K562 (cell line): ENCODE measurements around the gene AAK1. TPM values are rescaled to one million over a fixed set of nuclear protein-coding genes. Genes with fewer than 3 reads are reported as not detected.

Experiments
- CBX3 ChIP-seq, 2 experiments: IDR thresholded peaks; 1 replicate in 1 of 2; 2 replicates in 1 of 2; pipeline ENCODE4 v1.6.1; 2012; ENCODE audit warnings: inconsistent platforms in 2 of 2, low read length in 2 of 2, borderline replicate concordance in 1 of 2, control low read depth in 1 of 2
- CREM ChIP-seq: IDR thresholded peaks from 2 replicates; pipeline ENCODE4 v1.6.1; 2014; ENCODE audit warnings: antibody characterized with exemption, low read depth
- JUN ChIP-seq, 2 experiments: sonication (generic) in 1 of 2; formaldehyde crosslinking in 1 of 2; IDR thresholded peaks; 2 replicates each; pipeline versions ENCODE4 v1.6.1 to v1.8.0; 2012 to 2022; ENCODE audit warnings: borderline replicate concordance in 2 of 2, mild to moderate bottlenecking in 2 of 2, improper control_type of control experiment in 1 of 2, low read depth in 1 of 2, low read length in 1 of 2, missing genetic modification reagents in 1 of 2
- KDM5B ChIP-seq: fragments of 200-600 bp; sonication (generic); IDR thresholded peaks from 2 replicates; pipeline ENCODE4 v1.6.1; 2012; ENCODE audit warnings: low read depth, mild to moderate bottlenecking, moderate library complexity, low read length, control low read depth, inconsistent platforms; ENCODE audit not compliant: insufficient replicate concordance
- MXD1 ChIP-seq: fragments of 250-450 bp; sonication (Bioruptor Pico); IDR thresholded peaks from 2 replicates; pipeline ENCODE4 v1.8.0; 2021; ENCODE audit warnings: borderline replicate concordance, mild to moderate bottlenecking, moderate library complexity; ENCODE audit not compliant: poor library complexity, severe bottlenecking
- PHB ChIP-seq: fragments of 250-450 bp; sonication (Bioruptor Pico); IDR thresholded peaks from 2 replicates; pipeline ENCODE4 v1.5.0; 2021
- POLR2A ChIP-seq: fragments of 450-650 bp; conservative IDR thresholded peaks from 2 replicates; pipeline ENCODE4 v1.6.1; 2016
- VEZF1 ChIP-seq: fragments of 200-800 bp; sonication (Bioruptor generic); IDR thresholded peaks from 2 replicates; pipeline ENCODE4 v1.6.1; 2017; ENCODE audit warnings: missing genetic modification characterization, missing compliant biosample characterization
- ZBTB1 ChIP-seq: sonication (generic); formaldehyde crosslinking; IDR thresholded peaks from 2 replicates; pipeline ENCODE4 v1.8.1; 2023; ENCODE audit warnings: missing genetic modification reagents, low read depth, mild to moderate bottlenecking, borderline replicate concordance
- ZNF146 ChIP-seq: IDR thresholded peaks from one replicate; pipeline ENCODE4 v1.6.1; 2018; ENCODE audit warnings: missing compliant biosample characterization; ENCODE audit not compliant: unreplicated experiment
- ZNF324 ChIP-seq: fragments of 250-450 bp; sonication (Bioruptor Pico); IDR thresholded peaks from 2 replicates; pipeline ENCODE4 v1.4.0; 2020; ENCODE audit warnings: mild to moderate bottlenecking
- ZNF785 ChIP-seq: fragments of 250-450 bp; sonication (Bioruptor Pico); IDR thresholded peaks from 2 replicates; pipeline ENCODE4 v1.4.0; 2020; ENCODE audit warnings: mild to moderate bottlenecking
- polyA plus RNA-seq, 8 experiments: library from polyadenylated mRNA; depleted of rRNA in 4 of 8; stranded (reverse) in 5 of 8; unstranded in 3 of 8; fragments of >200 nt; fragmentation: Nextera tagmentation in 2 of 8; fragmentation: Illumina TruSeq in 1 of 8; extraction: Ambion mirVana in 2 of 8; extraction: Trizol in 1 of 8; gene quantifications; 2 replicates each; pipeline versions ENCODE4 v1.2.1 to v1.2.3, GENCODE V29; 2011 to 2014; ENCODE audit warnings: inconsistent platforms in 1 of 8, missing spikeins in 1 of 8
- total RNA-seq, 7 experiments: library from RNA; depleted of rRNA in 6 of 7; stranded (reverse); fragments of >200 nt in 6 of 7; fragmentation: Illumina TruSeq in 2 of 7; extraction: Trizol in 2 of 7; gene quantifications; 2 replicates each; pipeline versions ENCODE4 v1.2.1 to v1.2.3, GENCODE V29; 2011 to 2021; ENCODE audit warnings: low replicate concordance in 1 of 7
- TF ChIP-seq, protein P1 (sequence below), 2 experiments: fragments of 450-650 bp in 1 of 2; sonication (generic) in 1 of 2; formaldehyde crosslinking in 1 of 2; IDR thresholded peaks; 2 replicates each; pipeline versions ENCODE4 v1.7.1 to v1.9.0; 2016 to 2022; ENCODE audit warnings: inconsistent platforms in 1 of 2, mild to moderate bottlenecking in 1 of 2, missing genetic modification reagents in 1 of 2

The AAK1 gene
- total and polyA plus RNA-seq, 9 of the 15 experiments (the other 6 are each of a cell fraction or from before 2014, with no cell fraction given), result 0.89 to 17.1 (median 6.0) TPM

DNA sequence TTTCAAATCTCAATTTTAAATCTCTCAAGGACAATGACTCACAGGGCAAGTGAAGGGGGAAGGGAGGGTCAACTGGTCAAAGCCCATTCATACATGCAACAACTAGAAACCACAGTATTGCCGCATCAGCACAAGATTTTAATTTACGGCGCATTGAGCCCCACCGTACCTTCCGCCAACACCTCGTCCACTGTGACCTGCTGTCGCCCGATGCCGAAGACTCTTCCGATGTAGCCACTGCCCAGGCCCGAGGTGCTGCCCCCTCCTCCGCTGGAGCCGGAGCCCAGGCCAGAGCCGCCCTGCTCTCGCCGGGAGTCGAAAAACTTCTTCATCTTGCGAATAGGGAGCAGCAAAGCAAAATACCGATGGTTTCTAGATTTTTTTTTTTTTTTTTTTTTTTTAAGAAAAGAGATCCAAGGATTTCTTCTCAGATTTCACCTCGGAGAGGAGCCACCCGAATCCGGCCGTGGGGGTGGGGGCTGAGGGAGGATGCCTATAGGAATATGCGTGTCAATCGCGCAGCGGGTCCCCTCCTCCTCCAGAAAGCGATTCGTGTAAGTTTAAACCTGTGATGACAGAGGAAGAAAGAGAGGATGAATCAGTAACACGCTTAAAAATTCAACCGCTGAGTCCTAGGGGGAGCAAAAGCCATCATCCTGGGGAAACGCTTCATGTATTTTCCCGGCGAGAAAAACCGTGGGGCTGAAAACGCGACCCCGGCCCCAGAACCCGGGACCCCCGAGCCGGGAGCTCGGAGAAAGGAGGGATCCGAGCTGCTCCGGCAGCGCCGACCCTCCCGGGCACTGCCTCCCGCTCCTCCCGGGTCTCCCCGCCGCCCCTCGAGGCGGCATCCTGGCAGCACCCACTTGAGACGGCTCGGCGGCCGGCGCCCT, 584 bp downstream of the AAK1 start (continued):
- TF ChIP-seq ZBTB1 (CRISPR knock-in tag) (no peak), VEZF1 (peak; percentile 78), POLR2A (no peak), CREM (peak; percentile 42), MXD1 (CRISPR knock-in tag) (no peak), KDM5B (no peak), PHB (CRISPR knock-in tag) (peak; percentile 20; the same call in 1 of the 2 replicates), ZNF324 (CRISPR knock-in tag) (no peak), JUN (IDR thresholded peaks at IDR 0.05; ENCODE audit: borderline replicate concordance, low read depth, low read length) (peak; percentile 98), JUN (CRISPR knock-in tag; IDR thresholded peaks at IDR 0.05; ENCODE audit: borderline replicate concordance) (peak; percentile 15; the same call in 1 of the 2 replicates), CBX3 (IDR thresholded peaks at IDR 0.05; ENCODE audit: borderline replicate concordance in 1 of 2, low read length in 2 of 2) (peak in 1 of 2 experiments; percentile 4; a peak in 1 of 3 replicates), ZNF785 (CRISPR knock-in tag) (no peak), ZNF146 (CRISPR knock-in tag) (no peak)
- TF ChIP-seq, protein P1, sequence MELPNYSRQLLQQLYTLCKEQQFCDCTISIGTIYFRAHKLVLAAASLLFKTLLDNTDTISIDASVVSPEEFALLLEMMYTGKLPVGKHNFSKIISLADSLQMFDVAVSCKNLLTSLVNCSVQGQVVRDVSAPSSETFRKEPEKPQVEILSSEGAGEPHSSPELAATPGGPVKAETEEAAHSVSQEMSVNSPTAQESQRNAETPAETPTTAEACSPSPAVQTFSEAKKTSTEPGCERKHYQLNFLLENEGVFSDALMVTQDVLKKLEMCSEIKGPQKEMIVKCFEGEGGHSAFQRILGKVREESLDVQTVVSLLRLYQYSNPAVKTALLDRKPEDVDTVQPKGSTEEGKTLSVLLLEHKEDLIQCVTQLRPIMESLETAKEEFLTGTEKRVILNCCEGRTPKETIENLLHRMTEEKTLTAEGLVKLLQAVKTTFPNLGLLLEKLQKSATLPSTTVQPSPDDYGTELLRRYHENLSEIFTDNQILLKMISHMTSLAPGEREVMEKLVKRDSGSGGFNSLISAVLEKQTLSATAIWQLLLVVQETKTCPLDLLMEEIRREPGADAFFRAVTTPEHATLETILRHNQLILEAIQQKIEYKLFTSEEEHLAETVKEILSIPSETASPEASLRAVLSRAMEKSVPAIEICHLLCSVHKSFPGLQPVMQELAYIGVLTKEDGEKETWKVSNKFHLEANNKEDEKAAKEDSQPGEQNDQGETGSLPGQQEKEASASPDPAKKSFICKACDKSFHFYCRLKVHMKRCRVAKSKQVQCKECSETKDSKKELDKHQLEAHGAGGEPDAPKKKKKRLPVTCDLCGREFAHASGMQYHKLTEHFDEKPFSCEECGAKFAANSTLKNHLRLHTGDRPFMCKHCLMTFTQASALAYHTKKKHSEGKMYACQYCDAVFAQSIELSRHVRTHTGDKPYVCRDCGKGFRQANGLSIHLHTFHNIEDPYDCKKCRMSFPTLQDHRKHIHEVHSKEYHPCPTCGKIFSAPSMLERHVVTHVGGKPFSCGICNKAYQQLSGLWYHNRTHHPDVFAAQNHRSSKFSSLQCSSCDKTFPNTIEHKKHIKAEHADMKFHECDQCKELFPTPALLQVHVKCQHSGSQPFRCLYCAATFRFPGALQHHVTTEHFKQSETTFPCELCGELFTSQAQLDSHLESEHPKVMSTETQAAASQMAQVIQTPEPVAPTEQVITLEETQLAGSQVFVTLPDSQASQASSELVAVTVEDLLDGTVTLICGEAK (IDR thresholded peaks at IDR 0.05), result peak; percentile 29
- TF ChIP-seq, protein P1 (CRISPR knock-in tag; IDR thresholded peaks at IDR 0.05), result no peak
